ENCODE data around the gene UBQLNL. TPM values are rescaled to one million over a fixed set of nuclear protein-coding genes. Genes with fewer than 3 reads are reported as not detected.

Gene UBQLNL
- total and polyA plus RNA-seq, 10 of the 15 experiments (the other 5 are each of a cell fraction or from before 2014, with no cell fraction given) = 0.13 to 1.6 (median 0.37) TPM

DNA sequence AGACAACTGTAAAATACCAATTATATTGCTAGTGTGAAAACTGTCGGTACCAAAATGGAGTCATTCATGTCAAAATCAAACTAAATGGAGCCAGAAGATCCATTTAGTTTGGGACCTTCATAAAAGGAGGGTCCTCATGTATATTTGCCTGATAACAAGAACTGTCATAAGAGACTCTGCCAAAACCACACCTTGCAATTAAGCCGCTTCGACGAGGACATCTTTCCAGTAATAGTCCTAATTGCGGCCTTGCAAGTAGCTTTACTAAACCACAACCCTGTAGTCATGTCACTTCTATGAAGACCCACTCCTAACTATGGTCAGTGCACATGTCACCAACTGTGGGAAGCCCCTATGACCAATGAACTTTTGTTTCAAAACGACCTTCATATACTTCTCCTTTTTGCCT is 16.1 kb downstream of the UBQLNL start (continued):
- TF ChIP-seq, protein P1, sequence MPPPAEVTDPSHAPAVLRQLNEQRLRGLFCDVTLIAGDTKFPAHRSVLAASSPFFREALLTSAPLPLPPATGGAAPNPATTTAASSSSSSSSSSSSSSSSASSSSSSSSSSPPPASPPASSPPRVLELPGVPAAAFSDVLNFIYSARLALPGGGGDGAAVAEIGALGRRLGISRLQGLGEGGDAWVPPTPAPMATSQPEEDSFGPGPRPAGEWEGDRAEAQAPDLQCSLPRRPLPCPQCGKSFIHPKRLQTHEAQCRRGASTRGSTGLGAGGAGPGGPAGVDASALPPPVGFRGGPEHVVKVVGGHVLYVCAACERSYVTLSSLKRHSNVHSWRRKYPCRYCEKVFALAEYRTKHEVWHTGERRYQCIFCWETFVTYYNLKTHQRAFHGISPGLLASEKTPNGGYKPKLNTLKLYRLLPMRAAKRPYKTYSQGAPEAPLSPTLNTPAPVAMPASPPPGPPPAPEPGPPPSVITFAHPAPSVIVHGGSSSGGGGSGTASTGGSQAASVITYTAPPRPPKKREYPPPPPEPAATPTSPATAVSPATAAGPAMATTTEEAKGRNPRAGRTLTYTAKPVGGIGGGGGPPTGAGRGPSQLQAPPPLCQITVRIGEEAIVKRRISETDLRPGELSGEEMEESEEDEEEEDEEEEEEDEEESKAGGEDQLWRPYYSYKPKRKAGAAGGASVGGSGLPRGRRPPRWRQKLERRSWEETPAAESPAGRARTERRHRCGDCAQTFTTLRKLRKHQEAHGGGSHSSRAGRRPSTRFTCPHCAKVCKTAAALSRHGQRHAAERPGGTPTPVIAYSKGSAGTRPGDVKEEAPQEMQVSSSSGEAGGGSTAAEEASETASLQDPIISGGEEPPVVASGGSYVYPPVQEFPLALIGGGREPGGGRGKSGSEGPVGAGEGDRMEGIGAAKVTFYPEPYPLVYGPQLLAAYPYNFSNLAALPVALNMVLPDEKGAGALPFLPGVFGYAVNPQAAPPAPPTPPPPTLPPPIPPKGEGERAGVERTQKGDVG (CRISPR knock-in tag; IDR thresholded peaks at IDR 0.05) = no peak
- TF ChIP-seq NR2F1 (conservative IDR thresholded peaks at IDR 0.05) (peak; percentile 93), NR2C2 (IDR thresholded peaks at IDR 0.05; ENCODE audit: borderline replicate concordance, control insufficient read depth, insufficient read length, low read depth) (no peak), SUPT20H (IDR thresholded peaks at IDR 0.05; ENCODE audit: borderline replicate concordance, control insufficient read depth, low read depth, low read length) (no peak), ZNF24 (IDR thresholded peaks at IDR 0.05) (no peak), POLR2AphosphoS2 (IDR thresholded peaks at IDR 0.05; ENCODE audit: low read depth, low read length) (no peak), MXI1 (IDR thresholded peaks at IDR 0.05; ENCODE audit: low read depth, low read length) (no peak), MEF2A (IDR thresholded peaks at IDR 0.05; ENCODE audit: insufficient read depth, low read depth, low read length) (no peak), RELA (IDR thresholded peaks at IDR 0.05; ENCODE audit: borderline replicate concordance, partially characterized antibody) (no peak), SIX5 (IDR thresholded peaks at IDR 0.05; ENCODE audit: low read depth, low read length, severe bottlenecking) (no peak), RB1 (IDR thresholded peaks at IDR 0.05; ENCODE audit: borderline replicate concordance) (no peak), TCF3 (IDR thresholded peaks at IDR 0.05; ENCODE audit: borderline replicate concordance, insufficient read depth, low read depth, low read length) (no peak), MTA3 (IDR thresholded peaks at IDR 0.05; ENCODE audit: borderline replicate concordance, low read length) (no peak), MEF2B (IDR thresholded peaks at IDR 0.05; ENCODE audit: partially characterized antibody, poor library complexity, severe bottlenecking) (peak; percentile 77), MTA2 (IDR thresholded peaks at IDR 0.05; ENCODE audit: low read depth) (peak; percentile 100)
- TF ChIP-seq, protein P2, sequence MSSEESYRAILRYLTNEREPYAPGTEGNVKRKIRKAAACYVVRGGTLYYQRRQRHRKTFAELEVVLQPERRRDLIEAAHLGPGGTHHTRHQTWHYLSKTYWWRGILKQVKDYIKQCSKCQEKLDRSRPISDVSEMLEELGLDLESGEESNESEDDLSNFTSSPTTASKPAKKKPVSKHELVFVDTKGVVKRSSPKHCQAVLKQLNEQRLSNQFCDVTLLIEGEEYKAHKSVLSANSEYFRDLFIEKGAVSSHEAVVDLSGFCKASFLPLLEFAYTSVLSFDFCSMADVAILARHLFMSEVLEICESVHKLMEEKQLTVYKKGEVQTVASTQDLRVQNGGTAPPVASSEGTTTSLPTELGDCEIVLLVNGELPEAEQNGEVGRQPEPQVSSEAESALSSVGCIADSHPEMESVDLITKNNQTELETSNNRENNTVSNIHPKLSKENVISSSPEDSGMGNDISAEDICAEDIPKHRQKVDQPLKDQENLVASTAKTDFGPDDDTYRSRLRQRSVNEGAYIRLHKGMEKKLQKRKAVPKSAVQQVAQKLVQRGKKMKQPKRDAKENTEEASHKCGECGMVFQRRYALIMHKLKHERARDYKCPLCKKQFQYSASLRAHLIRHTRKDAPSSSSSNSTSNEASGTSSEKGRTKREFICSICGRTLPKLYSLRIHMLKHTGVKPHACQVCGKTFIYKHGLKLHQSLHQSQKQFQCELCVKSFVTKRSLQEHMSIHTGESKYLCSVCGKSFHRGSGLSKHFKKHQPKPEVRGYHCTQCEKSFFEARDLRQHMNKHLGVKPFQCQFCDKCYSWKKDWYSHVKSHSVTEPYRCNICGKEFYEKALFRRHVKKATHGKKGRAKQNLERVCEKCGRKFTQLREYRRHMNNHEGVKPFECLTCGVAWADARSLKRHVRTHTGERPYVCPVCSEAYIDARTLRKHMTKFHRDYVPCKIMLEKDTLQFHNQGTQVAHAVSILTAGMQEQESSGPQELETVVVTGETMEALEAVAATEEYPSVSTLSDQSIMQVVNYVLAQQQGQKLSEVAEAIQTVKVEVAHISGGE (CRISPR knock-in tag; IDR thresholded peaks at IDR 0.05) = no peak
- TF ChIP-seq, protein P3, sequence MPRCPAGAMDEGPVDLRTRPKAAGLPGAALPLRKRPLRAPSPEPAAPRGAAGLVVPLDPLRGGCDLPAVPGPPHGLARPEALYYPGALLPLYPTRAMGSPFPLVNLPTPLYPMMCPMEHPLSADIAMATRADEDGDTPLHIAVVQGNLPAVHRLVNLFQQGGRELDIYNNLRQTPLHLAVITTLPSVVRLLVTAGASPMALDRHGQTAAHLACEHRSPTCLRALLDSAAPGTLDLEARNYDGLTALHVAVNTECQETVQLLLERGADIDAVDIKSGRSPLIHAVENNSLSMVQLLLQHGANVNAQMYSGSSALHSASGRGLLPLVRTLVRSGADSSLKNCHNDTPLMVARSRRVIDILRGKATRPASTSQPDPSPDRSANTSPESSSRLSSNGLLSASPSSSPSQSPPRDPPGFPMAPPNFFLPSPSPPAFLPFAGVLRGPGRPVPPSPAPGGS (IDR thresholded peaks at IDR 0.05; ENCODE audit: borderline replicate concordance, insufficient read depth, low read depth, low read length, poor library complexity, severe bottlenecking) = no peak
